ES-I3 (cell line): ENCODE measurements around the gene GTF2H2C.
"Not testable (repeated sequence)": the region's sequence is repeated elsewhere in the genome, so short reads cannot be mapped to it uniquely, and the experiment has no call there.

ENCODE experiments used
- H3K36me3 ChIP-seq: 2 replicates; pipeline ENCODE4 v1.6.1; 2013; ENCODE audit warnings: mild to moderate bottlenecking, low read length, control low read depth, moderate library complexity; ENCODE audit not compliant: insufficient read depth
- H3K4me1 ChIP-seq: 2 replicates; pipeline ENCODE4 v1.6.1; 2013; ENCODE audit warnings: mild to moderate bottlenecking, control low read depth, low read length; ENCODE audit not compliant: insufficient read depth
- H3K9ac ChIP-seq: 2 replicates; pipeline ENCODE4 v1.6.1; 2013; ENCODE audit warnings: low read depth, mild to moderate bottlenecking, low read length, moderate library complexity
- H3K9me3 ChIP-seq: 2 replicates; pipeline ENCODE4 v1.6.1; 2013; ENCODE audit warnings: mild to moderate bottlenecking, low read length, moderate library complexity; ENCODE audit not compliant: control insufficient read depth, insufficient read depth

Gene GTF2H2C

DNA sequence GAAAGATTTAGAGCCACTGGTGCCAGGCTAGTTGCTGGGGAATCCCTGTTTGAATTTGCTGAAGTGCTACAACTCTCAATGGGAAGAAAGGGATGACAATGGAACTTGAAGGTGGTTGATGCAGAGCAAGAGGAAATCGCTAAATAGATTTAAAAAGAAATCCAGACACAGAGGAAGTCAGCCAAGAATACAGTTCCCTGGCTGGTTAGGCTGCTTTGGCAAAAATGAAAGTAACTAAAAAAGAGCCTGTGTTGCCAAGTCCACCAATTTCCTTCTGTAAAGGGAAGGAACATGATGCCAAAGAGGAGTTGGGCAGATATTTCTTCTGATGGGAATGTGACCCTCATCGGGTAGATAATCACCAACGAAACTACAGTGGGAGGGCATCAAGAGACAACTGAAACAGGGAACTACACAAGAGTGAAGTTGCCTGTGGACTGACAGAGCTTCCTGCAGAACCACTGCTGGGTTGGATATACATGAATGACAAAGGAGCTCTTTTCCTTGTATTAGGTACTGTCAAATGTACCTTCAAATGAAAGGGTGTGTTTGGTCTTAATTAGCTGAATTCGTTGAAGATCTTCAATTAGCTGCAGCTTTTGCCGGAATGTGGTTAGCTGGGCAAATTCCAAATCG lies 49.0 kb downstream of the GTF2H2C start:
- H3K9me3 ChIP-seq, H3K4me1 ChIP-seq, H3K9ac ChIP-seq, H3K36me3 ChIP-seq: not testable (repeated sequence)

- H3K9ac ChIP-seq, H3K9me3 ChIP-seq, H3K36me3 ChIP-seq, H3K4me1 ChIP-seq: not testable (repeated sequence)
Measured at GRCh38 chr5:69614843-69615242, 54.9 kb downstream of the GTF2H2C start.

GRCh38 chr5:69631879-69632278 lies 71.9 kb downstream of the GTF2H2C start:
- H3K9ac ChIP-seq, H3K4me1 ChIP-seq, H3K36me3 ChIP-seq, H3K9me3 ChIP-seq: not testable (repeated sequence)
